ENCODE data around the gene COX19.

DNA sequence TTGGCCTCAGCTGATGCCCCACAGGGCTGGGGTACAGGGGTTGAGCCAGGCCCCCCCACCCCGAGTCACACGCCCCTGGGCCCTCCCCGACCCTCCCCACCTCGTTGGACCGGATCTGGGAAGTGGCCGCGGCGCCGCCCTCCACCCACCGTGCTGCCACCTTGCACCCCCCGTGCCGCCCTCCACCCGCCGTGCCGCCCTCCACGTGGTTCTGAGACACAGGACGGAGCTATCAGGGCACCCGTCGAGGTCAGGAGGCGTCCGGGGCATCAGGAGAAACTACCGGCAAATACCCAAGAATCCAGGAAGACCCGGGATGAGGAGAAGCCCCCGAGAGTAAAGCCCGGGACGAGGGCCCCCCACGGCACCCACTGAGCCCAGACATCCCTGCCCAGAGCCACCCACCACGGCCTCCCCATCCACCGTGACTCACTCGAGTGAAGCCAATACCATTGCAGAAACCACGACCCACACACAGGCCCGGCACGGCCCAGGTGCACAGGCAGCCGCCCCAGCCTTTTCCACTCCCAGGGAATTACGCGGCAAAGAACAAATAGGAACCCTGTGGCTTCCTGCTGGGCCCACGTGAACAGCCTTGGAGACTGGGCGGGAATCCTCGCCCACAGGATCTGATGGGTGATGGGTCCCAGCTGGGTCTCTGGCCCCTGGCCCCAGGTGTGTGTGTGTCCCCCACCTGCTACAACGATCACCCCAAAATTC, 54.8 kb downstream of the COX19 start:
- TF ChIP-seq, protein P1, sequence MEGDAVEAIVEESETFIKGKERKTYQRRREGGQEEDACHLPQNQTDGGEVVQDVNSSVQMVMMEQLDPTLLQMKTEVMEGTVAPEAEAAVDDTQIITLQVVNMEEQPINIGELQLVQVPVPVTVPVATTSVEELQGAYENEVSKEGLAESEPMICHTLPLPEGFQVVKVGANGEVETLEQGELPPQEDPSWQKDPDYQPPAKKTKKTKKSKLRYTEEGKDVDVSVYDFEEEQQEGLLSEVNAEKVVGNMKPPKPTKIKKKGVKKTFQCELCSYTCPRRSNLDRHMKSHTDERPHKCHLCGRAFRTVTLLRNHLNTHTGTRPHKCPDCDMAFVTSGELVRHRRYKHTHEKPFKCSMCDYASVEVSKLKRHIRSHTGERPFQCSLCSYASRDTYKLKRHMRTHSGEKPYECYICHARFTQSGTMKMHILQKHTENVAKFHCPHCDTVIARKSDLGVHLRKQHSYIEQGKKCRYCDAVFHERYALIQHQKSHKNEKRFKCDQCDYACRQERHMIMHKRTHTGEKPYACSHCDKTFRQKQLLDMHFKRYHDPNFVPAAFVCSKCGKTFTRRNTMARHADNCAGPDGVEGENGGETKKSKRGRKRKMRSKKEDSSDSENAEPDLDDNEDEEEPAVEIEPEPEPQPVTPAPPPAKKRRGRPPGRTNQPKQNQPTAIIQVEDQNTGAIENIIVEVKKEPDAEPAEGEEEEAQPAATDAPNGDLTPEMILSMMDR (IDR thresholded peaks at IDR 0.05; ENCODE audit: low read depth, low read length) = no peak
- no peak for TF ChIP-seq EZH2phosphoT487 (IDR thresholded peaks at IDR 0.05; ENCODE audit: low read depth)

Measured in OCI-LY3 (cell line).